Measurements from ENCODE around the gene CBY1. TPM values are rescaled to one million over a fixed set of nuclear protein-coding genes. Genes with fewer than 3 reads are reported as not detected.
A peak's percentile ranks its signal among the peaks of the same experiment; 100 is the strongest.

CBY1 gene
- total and polyA plus RNA-seq, 4 experiments from 2014 or later, result 3.8 to 35.2 (median 20.4) TPM

- no peaks in the 10 kb centered on the region for H3K27me3 Mint-ChIP-seq
- intact Hi-C loops (cut with micrococcal nuclease), result no loop called here
- ChIA-PET CTCF (ENCODE audit: partially characterized antibody) (interaction anchor here (0.9 to 1.0 kb wide), 2 partner anchors 11 to 13 kb away, joined by 3 to 5 read pairs; partner anchors contain the start of gene GTPBP1), POLR2A (ENCODE audit: partially characterized antibody) (interaction anchor here (2.3 to 8.5 kb wide), 3 partner anchors 11 to 60 kb away, joined by 5 to 84 read pairs (median 30); partner anchors contain the start of genes GTPBP1 and TOMM22)
- H3K36me3 ChIP-seq (ENCODE audit: insufficient read depth, low read length), result peaks cover 2% of the 10 kb centered on the region
- H3K9me3 Mint-ChIP-seq, result no peaks in the 10 kb centered on the region
- H3K9me3 ChIP-seq (ENCODE audit: control insufficient read depth in 1 of 2, low read length in 2 of 2), result no peaks in the 10 kb centered on the region
- H3K27me3 ChIP-seq (ENCODE audit: insufficient read depth, low read length), result no peaks in the 10 kb centered on the region
- H3K36me3 Mint-ChIP-seq, result peaks cover 7 to 42% of the 10 kb centered on the region in 2 donors
- DNase-seq, result no peak
- peak overlapping the region in 1 of 8 donors; percentile 40 for H3K4me3 Mint-ChIP-seq
- H3K27ac ChIP-seq (ENCODE audit: low read depth, low read length), result no peak overlapping the region
- peaks cover 42% of the 10 kb centered on the region for H3K4me1 ChIP-seq (ENCODE audit: insufficient read depth, low read length)
- peaks cover 52 to 75% (median 62%) of the 10 kb centered on the region in 4 donors for H3K4me1 Mint-ChIP-seq
- peak overlapping the region in 5 of 7 donors; percentile 36 to 67 (median 42) for H3K27ac Mint-ChIP-seq
- H3K4me3 ChIP-seq (ENCODE audit: low read length in 2 of 2), result no peak overlapping the region
Measured at GRCh38 chr22:38694940-38695339, 38.5 kb downstream of the CBY1 start.

DNA sequence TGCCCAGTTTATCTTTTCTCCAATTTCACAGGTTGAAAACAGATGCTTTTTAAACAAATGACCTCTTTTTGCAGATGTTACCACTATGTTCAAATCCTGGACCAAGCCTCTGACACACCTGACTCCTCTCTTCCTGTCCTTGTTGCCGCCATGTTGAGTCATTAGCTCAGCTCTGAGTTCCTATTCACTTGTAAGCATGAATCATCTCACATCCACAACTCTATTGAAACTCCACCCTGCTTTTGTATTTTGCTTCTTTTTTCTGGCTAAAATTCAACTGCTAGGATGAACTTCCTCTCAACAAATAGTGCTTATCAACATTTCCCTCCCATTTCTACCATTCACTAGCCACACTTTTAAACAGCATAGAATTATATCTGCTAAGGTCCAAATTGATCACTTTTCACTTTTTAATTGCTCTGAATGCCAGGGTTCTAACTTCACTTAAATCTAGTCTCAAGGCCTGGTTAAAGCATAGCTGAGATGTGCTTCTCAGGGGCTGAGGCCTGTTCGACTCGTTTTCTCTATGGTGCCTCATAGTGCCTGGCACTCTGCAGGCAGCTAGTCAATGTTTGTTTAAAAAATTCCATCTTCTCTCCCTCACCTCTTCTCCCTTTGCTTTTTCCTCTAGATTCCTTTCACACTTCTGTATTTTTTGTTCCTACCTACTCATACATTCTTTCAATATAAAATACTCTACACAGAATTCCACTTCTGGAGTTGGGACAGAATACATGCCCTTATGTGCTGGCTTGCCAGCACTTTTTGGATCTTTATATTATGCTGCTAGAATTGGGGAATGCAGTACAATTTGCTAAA lies 40.4 kb downstream of the CBY1 start:
- H3K4me1 ChIP-seq (ENCODE audit: insufficient read depth, low read length), result peaks cover 50% of the 10 kb centered on the region
- H3K4me1 Mint-ChIP-seq, result peaks cover 58 to 80% (median 68%) of the 10 kb centered on the region in 4 donors
- no peaks in the 10 kb centered on the region for H3K27me3 ChIP-seq (ENCODE audit: insufficient read depth, low read length)
- H3K27me3 Mint-ChIP-seq, result peaks cover 0 to 4% of the 10 kb centered on the region in 2 donors
- H3K36me3 Mint-ChIP-seq, result peaks cover 3 to 44% of the 10 kb centered on the region in 2 donors
- ChIA-PET POLR2A (ENCODE audit: partially characterized antibody) (interaction anchor here (1.1 to 8.5 kb wide), 7 partner anchors 9 to 55 kb away, joined by 3 to 84 read pairs (median 27); partner anchors contain the start of genes GTPBP1 and TOMM22), CTCF (ENCODE audit: partially characterized antibody) (interaction anchor here (5.2 kb wide), 1 partner anchor 15 kb away, joined by 49 read pairs; the partner anchor contains the start of gene TOMM22)
- peak overlapping the region; percentile 36 for H3K27ac ChIP-seq (ENCODE audit: low read depth, low read length)
- no peaks in the 10 kb centered on the region for H3K36me3 ChIP-seq (ENCODE audit: insufficient read depth, low read length)
- no peaks in the 10 kb centered on the region for H3K9me3 ChIP-seq (ENCODE audit: control insufficient read depth in 1 of 2, low read length in 2 of 2)
- no peak overlapping the region for H3K4me3 ChIP-seq (ENCODE audit: low read length in 2 of 2)
- intact Hi-C loops (cut with micrococcal nuclease), result no loop called here
- peak overlapping the region in 7 of 8 donors; percentile 16 to 93 (median 56) for H3K4me3 Mint-ChIP-seq
- peak overlapping the region; percentile 56 to 99 (median 80) for H3K27ac Mint-ChIP-seq
- peaks cover 0 to 5% (median 0%) of the 10 kb centered on the region in 8 donors for H3K9me3 Mint-ChIP-seq
- peak in 1 of 5 donors; percentile 73 for DNase-seq

DNA sequence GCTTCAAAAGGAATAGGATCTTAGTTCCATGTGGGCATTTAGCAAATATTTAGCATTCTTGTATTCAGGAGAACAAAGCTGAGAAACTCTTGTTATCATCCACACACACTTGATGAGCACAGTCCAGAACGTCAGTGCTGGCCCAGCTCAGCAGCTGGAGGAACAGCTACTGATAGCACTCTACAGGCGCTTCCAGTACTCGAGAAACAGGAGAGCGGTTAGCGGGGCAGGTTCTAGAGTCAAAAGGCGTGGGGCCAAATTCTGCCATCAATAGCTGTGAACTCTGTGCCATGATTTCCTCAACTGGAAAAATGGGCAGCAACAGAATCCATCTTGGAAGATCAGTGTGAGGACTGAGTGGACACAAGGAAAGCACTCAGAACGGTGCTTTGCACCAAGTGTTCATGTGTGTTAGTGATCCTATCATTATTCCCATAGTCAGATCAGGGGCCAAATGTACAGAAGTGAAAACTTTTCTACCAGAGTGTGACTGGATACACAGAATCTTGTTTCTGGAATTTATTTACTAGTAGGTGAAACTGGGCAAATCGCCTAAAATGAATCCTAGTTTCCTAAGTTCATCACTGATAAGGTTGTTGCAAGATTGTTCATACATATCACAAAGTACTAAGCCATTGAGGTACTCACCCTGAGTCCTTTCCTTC lies 41.1 kb downstream of the CBY1 start:
- peak in 1 of 5 donors; percentile 39 for DNase-seq
- Mint-ChIP-seq H3K9me3 (peaks cover 0 to 5% (median 0%) of the 10 kb centered on the region in 8 donors), H3K27ac (peak overlapping the region; percentile 56 to 100 (median 98)), H3K27me3 (peaks cover 0 to 4% of the 10 kb centered on the region in 2 donors), H3K4me3 (peak overlapping the region; percentile 7 to 93 (median 51)), H3K4me1 (peaks cover 58 to 78% (median 66%) of the 10 kb centered on the region in 4 donors), H3K36me3 (peaks cover 3 to 41% of the 10 kb centered on the region in 2 donors)
- intact Hi-C loops (cut with micrococcal nuclease), result no loop called here
- POLR2A ChIA-PET (ENCODE audit: partially characterized antibody), result interaction anchor here (1.4 to 8.5 kb wide), 6 partner anchors 8 to 54 kb away, joined by 3 to 84 read pairs (median 28); partner anchors contain the start of genes GTPBP1 and TOMM22
- CTCF ChIA-PET (ENCODE audit: partially characterized antibody), result interaction anchor here (1.2 to 5.2 kb wide), 2 partner anchors 16 to 71 kb away, joined by 3 to 49 read pairs; partner anchors contain the start of gene TOMM22
- H3K36me3 ChIP-seq (ENCODE audit: insufficient read depth, low read length), result no peaks in the 10 kb centered on the region
- H3K4me3 ChIP-seq (ENCODE audit: low read length in 2 of 2), result no peak overlapping the region
- peaks cover 52% of the 10 kb centered on the region for H3K4me1 ChIP-seq (ENCODE audit: insufficient read depth, low read length)
- H3K27me3 ChIP-seq (ENCODE audit: insufficient read depth, low read length), result no peaks in the 10 kb centered on the region
- H3K9me3 ChIP-seq (ENCODE audit: control insufficient read depth in 1 of 2, low read length in 2 of 2), result no peaks in the 10 kb centered on the region
- peak overlapping the region; percentile 36 for H3K27ac ChIP-seq (ENCODE audit: low read depth, low read length)

DNA sequence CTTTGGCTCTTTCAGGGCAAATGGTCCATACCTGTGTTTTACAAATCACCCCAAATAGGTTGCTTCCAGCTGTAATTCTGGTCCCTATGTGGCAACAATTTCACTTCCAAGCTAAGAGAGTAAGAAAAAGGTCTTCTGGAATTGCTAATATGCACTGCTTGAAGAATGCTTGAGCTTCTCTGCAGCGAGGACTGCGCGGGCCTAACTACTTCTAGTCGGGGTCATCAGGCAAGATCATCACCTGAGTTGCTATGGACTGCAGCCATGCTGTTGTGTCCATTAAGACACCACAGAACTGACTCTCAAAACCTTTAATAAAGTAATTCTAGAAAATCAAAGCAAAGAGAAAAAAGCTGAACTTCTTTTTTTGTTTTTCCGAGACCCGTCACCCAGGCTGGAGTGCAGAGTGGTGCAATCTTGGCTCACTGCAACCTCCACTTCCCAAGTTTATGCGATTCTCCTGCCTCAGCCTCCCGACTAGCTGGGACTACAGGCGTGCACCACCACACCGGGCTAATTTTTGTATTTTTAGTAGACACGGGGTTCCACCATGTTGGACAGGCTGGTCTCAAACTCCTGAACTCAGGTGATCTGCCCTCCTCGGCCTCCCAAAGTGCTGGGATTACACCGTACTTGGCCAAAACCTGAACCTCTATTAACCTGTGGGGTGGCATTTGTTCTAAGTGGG lies 42.1 kb downstream of the CBY1 start:
- POLR2A ChIA-PET (ENCODE audit: partially characterized antibody), result interaction anchor here (0.9 to 8.5 kb wide), 16 partner anchors 7 to 1055 kb away, joined by 3 to 84 read pairs (median 4); partner anchors contain the start of genes CBX6, CBY1, FAM227A and GTPBP1
- Histone ChIP-seq H3K4me3 (ENCODE audit: low read length in 2 of 2) (no peak overlapping the region), H3K4me1 (ENCODE audit: insufficient read depth, low read length) (peaks cover 52% of the 10 kb centered on the region), H3K36me3 (ENCODE audit: insufficient read depth, low read length) (no peaks in the 10 kb centered on the region), H3K9me3 (ENCODE audit: control insufficient read depth in 1 of 2, low read length in 2 of 2) (no peaks in the 10 kb centered on the region), H3K27ac (ENCODE audit: low read depth, low read length) (peak overlapping the region; percentile 98), H3K27me3 (ENCODE audit: insufficient read depth, low read length) (no peaks in the 10 kb centered on the region)
- H3K4me1 Mint-ChIP-seq, result peaks cover 51 to 69% (median 60%) of the 10 kb centered on the region in 4 donors
- intact Hi-C loops (cut with micrococcal nuclease), result no loop called here
- peak overlapping the region; percentile 98 to 100 (median 98) for H3K27ac Mint-ChIP-seq
- H3K27me3 Mint-ChIP-seq, result peaks cover 0 to 4% of the 10 kb centered on the region in 2 donors
- peaks cover 0 to 5% (median 0%) of the 10 kb centered on the region in 8 donors for H3K9me3 Mint-ChIP-seq
- CTCF ChIA-PET (ENCODE audit: partially characterized antibody), result interaction anchor here (1.2 to 5.2 kb wide), 4 partner anchors 17 to 646 kb away, joined by 3 to 49 read pairs (median 5); partner anchors contain the start of gene TOMM22
- H3K4me3 Mint-ChIP-seq, result peak overlapping the region in 7 of 8 donors; percentile 72 to 93 (median 91)
- peak in 1 of 5 donors; percentile 9 for DNase-seq
- peaks cover 3 to 33% of the 10 kb centered on the region in 2 donors for H3K36me3 Mint-ChIP-seq

DNA sequence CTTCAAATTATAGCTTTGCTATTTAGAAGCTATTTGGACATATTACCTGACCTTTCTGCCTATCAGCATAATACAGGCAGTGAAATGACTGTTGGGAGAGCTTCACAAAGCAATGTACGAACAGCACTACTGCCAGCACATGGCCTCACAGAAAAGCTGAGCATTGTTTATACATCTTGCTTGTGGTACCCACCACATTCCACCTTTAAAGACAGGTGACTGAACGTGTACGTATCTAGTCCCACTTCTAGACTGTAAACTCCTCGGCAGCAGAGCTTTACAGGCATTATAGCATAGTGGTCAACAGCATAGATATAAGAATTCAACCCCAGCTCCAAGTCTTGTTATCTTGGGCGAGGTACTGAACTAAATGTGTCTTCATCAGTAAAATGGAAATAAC lies 42.7 kb downstream of the CBY1 start:
- Histone ChIP-seq H3K4me3 (ENCODE audit: low read length in 2 of 2) (peak overlapping the region; percentile 13 to 79), H3K36me3 (ENCODE audit: insufficient read depth, low read length) (no peaks in the 10 kb centered on the region), H3K4me1 (ENCODE audit: insufficient read depth, low read length) (peaks cover 52% of the 10 kb centered on the region), H3K27ac (ENCODE audit: low read depth, low read length) (peak overlapping the region; percentile 98), H3K9me3 (ENCODE audit: control insufficient read depth in 1 of 2, low read length in 2 of 2) (no peaks in the 10 kb centered on the region), H3K27me3 (ENCODE audit: insufficient read depth, low read length) (no peaks in the 10 kb centered on the region)
- Mint-ChIP-seq H3K4me1 (peaks cover 52 to 66% (median 57%) of the 10 kb centered on the region in 4 donors), H3K27ac (peak overlapping the region; percentile 98 to 100 (median 98)), H3K27me3 (peaks cover 0 to 4% of the 10 kb centered on the region in 2 donors), H3K36me3 (peaks cover 3 to 33% of the 10 kb centered on the region in 2 donors), H3K9me3 (peaks cover 0 to 5% (median 0%) of the 10 kb centered on the region in 8 donors), H3K4me3 (peak overlapping the region; percentile 90 to 94 (median 92))
- CTCF ChIA-PET (ENCODE audit: partially characterized antibody), result interaction anchor here (1.9 to 5.2 kb wide), 3 partner anchors 17 to 647 kb away, joined by 5 to 49 read pairs (median 5); partner anchors contain the start of gene TOMM22
- no peak for DNase-seq
- intact Hi-C loops (cut with micrococcal nuclease), result no loop called here
- POLR2A ChIA-PET (ENCODE audit: partially characterized antibody), result interaction anchor here (0.9 to 8.5 kb wide), 14 partner anchors 8 to 1056 kb away, joined by 3 to 84 read pairs (median 4); partner anchors contain the start of genes CBX6, CBY1, FAM227A and SUN2

- H3K36me3 Mint-ChIP-seq, result peaks cover 2 to 33% of the 10 kb centered on the region in 2 donors
- H3K4me3 Mint-ChIP-seq, result peak overlapping the region; percentile 90 to 94 (median 92)
- DNase-seq, result peak in 2 of 5 donors; percentile 18 to 34
- Histone ChIP-seq H3K9me3 (ENCODE audit: control insufficient read depth in 1 of 2, low read length in 2 of 2) (no peaks in the 10 kb centered on the region), H3K27ac (ENCODE audit: low read depth, low read length) (peak overlapping the region; percentile 98), H3K4me1 (ENCODE audit: insufficient read depth, low read length) (peaks cover 56% of the 10 kb centered on the region), H3K36me3 (ENCODE audit: insufficient read depth, low read length) (no peaks in the 10 kb centered on the region), H3K4me3 (ENCODE audit: low read length in 2 of 2) (peak overlapping the region; percentile 13 to 79), H3K27me3 (ENCODE audit: insufficient read depth, low read length) (no peaks in the 10 kb centered on the region)
- CTCF ChIA-PET (ENCODE audit: partially characterized antibody), result interaction anchor here (0.5 to 5.2 kb wide), 4 partner anchors 18 to 647 kb away, joined by 3 to 49 read pairs (median 5); partner anchors contain the start of gene TOMM22
- intact Hi-C loops (cut with micrococcal nuclease), result loop anchor here (2.0 to 10.0 kb wide), 4 partner anchors 43 to 645 kb away; partner anchors contain the start of genes CBX6, CBY1, DMC1 and FAM227A
- H3K4me1 Mint-ChIP-seq, result peaks cover 53 to 69% (median 56%) of the 10 kb centered on the region in 4 donors
- peak overlapping the region; percentile 98 to 100 (median 98) for H3K27ac Mint-ChIP-seq
- H3K27me3 Mint-ChIP-seq, result peaks cover 0 to 4% of the 10 kb centered on the region in 2 donors
- POLR2A ChIA-PET (ENCODE audit: partially characterized antibody), result interaction anchor here (0.9 to 8.5 kb wide), 13 partner anchors 8 to 1057 kb away, joined by 3 to 84 read pairs (median 5); partner anchors contain the start of genes CBX6, CBY1, FAM227A and TOMM22
- peaks cover 0 to 5% (median 0%) of the 10 kb centered on the region in 8 donors for H3K9me3 Mint-ChIP-seq
Measured at GRCh38 chr22:38699784-38700183, 43.3 kb downstream of the CBY1 start.
